GM15510 (cell line): ENCODE measurements around the gene KNOP1.

Source experiments
- POLR2A ChIP-seq: IDR thresholded peaks from 3 replicates; pipeline ENCODE4 v1.6.1; 2011; ENCODE audit warnings: borderline replicate concordance; ENCODE audit not compliant: insufficient read length; ENCODE audit errors: extremely low read depth

Gene KNOP1

DNA sequence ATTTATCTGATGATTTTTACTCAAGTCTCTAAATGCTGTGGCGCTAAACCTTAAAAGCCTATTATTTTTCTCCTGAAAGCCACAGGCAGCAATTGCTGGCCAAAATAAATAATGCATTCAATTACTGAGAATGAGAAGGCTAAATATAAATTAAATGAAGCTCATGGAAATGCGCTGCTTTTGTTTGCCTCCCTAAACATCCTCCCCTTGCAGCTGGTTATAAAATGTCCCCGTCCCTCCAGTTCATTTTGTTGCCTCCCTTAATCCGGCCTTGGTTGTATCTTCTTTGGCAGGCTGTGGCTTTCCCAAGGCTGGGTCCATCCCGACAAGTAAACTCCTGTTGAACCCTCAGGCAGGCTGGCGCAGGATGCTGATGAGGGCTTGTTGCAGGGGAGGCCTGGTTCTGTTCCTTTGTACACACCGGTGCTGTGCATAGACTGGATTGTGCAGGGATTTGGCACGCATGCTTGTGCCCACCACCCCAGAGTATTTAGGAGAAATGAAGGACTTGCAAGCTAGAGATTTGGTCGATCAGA lies 62.7 kb downstream of the KNOP1 start:
- no peak for TF ChIP-seq POLR2A

DNA sequence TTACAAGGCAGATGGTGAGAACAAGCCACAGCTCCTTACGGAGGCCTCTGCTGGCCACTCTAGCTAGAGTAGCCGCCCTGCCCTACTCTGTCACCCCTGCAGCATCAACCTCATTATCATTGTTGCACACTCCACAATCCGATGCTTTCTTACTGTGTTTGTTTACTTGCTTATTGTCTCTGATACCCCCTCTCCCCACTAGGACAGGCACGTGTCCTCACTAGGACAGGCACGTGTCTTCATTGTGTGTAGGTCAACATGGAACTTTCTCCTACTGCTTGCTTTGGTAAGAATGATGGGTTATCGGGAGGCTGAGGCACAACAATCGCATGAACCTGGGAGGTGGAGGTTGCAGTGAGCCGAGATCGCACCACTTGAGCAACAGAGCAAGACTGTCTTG lies 63.9 kb downstream of the KNOP1 start:
- no peak for TF ChIP-seq POLR2A
